GM18519 (cell line): ENCODE data around the gene SPON1.
A peak's percentile ranks its signal among the peaks of the same experiment; 100 is the strongest.
"Not testable (repeated sequence)": the region's sequence is repeated elsewhere in the genome, so short reads cannot be mapped to it uniquely, and the experiment has no call there.

Source experiments
- ATAC-seq: cut with Tn5 transposase; IDR thresholded peaks from one replicate; pipeline ENCODE4 v1.9.1; 2021; ENCODE audit warnings: mild to moderate bottlenecking, moderate library complexity; ENCODE audit not compliant: unreplicated experiment, low FRiP score

SPON1 gene

DNA sequence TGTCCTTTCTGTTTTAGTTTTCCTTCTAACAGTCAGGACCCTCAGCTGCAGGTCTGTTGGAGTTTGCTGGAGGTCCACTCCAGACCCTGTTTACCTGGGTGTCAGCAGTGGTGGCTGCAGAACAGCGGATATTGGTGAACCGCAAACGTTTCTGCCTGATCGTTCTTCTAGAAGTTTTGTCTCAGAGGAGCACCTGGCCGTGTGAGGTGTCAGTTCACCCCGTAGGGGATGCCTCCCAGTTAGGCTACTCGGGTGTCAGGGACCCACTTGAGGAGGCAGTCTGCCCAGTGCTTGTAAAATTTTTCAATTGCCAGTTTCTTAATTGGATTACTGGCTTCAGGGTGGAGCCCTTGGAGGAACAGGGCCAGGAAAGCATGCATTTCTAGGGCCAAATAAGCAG lies 211.2 kb downstream of the SPON1 start:
- ATAC-seq, result not testable (repeated sequence)

DNA sequence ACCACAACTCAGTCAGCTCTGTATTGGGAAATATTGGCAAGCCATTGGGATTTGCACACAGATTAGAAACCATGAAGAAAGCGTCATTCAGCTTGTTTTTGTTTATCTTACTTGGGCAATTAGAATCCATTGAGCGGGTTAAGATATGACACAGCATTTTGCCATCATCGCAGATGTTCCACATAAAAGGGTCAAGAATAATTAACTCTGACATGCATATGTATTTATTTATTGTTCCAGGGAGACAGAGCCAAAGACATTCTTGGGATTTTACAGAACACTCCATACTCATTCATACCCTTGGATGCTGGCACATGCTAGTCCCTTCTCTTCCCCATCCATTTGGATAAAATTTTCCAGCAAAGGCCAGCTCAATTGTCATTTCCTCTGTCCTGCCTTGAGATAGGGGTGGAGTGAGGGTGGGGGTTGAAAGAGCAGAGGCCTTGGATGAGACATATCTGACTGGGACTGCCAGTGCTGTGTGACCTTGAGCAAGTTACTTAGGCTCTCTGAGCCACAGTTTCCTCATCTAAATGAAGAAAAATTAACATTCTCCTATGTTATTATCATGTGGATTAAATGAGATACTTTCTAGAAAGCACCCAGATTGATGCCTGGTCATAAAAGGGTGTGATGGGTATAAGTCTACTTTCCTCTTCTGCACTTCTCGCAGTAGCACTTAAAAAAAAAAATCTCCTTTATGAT lies 216.7 kb downstream of the SPON1 start:
- ATAC-seq, result no peak

DNA sequence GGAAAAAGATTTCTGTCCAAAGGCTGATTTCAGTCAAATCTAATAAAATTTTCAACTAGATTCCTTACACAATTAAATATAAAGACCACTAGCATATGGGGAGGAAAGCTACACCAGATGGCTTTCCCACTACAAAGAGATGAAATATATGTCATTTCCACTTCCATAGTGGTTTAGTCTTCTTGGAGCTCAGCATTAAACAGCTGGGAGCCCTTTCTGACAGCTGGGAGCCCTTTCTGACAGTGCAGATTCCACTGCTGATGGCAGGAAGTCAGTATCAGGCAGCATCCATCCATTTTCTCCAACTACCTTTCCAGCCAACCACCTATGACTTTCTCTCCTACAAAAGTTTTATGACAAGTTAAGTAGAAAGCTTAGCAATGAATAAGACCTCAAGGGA lies 218.6 kb downstream of the SPON1 start:
- ATAC-seq, result no peak

DNA sequence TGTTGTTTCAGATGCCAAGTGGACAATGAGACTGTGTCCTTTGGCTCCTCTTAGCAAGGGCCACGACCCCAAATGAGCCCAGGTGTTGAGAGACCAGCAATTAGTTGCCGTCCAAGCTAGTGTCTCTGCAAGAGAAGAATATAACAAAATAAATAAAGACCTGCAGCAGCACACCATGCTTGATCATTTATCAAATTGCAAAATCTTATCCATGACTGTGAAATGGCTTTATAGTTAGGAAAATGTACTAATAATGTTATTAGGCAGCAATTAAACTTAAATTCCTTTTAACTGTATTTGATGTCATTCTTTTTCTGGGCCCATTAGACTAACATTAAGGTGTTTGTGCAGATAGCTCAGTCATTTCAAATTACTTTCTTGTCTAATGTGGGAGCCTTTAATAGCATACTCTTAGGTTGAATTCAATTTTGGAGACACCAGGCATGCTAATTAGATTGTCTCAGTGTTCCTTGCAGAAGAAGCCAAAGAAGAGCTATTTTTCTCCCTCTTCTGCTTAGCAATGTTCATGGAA lies 220.4 kb downstream of the SPON1 start:
- no peak for ATAC-seq

DNA sequence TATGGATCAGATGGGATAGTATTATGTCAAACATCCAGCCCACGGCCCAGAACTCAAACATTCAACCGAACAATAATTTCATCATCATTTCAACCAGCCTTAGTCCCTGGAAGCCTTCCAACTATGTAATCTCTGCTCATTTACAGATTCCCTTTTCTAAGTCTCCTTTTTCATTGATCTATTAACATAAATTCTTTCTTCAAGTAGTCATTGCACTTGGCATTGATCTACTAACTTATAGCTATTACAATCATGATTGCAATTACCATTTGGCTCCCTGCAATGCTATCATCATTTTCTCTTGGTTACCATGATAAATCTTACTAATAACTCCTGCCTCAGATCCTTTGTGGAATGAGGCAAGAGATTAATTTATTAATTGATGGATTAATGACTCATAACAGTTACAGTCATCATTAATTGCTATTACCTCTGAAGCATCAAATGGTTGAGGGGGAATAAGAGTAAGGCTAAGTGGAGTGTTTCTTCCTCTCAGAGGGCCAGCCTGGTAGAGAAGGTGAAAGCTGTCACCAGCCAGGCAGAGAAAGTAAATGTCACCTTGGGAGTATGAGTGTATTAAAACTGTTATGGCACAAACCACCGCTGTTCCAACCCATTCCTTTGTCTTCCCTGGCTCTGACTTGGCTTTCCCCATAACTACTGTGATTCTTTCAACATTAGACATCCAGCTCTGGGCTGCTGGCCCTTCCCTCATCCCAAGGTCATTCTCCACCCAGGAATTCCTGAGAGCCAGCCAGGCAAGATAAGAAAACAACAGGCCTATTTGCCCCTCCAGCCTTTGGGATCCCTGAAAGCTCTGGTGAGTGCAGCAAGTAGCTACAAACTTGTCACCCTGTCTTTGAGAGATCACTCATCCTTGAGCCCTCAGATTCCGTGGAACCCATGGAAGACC lies 221.8 kb downstream of the SPON1 start:
- ATAC-seq, result no peak

DNA sequence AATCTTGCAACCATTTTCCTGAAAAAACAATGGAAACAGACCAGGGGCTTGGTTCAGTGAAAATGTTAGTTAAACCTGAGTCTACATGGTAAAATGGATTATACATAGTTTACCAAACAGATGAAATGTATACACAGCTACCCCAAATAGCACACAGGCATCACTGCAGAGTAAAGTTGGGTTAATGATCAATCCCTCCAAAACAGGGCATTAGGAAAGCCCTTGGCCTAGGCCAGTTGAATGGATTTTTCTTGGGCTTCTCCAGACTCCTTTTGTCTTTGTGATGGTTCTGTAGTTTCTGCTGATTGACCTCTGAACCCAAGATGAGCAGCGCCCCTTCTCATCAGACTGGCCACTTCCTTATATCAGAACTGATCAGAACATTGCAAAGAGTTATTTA lies 222.9 kb downstream of the SPON1 start:
- no peak for ATAC-seq

DNA sequence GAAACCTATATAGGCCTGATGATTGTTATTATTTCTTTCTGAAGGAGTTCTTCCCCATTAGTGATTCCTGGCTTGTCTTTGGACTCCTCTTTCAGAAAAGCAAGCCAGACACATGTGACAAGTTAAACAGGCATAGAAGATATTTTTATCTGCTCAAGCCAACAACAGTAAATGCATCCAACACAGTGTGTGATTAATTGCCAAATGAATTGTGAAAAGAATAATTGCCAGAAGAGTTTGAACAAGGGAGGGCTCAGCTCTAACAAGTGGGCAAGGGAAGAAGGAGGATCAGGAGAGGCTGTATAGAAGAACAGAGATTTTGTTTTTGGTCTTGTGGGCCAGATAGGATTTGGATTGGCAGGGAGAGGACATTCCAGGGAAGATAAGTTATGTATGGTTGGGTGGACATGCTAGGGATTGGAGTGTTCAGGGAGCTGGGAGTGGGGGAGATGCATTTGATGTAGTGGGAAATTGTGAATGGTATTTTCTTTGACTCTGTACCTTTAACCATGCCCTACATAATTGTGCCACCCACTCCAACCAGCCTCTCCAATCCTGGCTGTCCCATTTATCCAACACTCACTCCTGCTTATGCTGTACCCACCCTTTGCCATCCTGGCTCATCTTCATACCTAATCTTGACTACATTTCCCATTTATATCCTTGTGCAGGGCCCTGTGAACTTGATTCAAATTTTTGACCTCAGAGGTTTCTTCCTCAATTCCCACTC lies 223.7 kb downstream of the SPON1 start:
- no peak for ATAC-seq

DNA sequence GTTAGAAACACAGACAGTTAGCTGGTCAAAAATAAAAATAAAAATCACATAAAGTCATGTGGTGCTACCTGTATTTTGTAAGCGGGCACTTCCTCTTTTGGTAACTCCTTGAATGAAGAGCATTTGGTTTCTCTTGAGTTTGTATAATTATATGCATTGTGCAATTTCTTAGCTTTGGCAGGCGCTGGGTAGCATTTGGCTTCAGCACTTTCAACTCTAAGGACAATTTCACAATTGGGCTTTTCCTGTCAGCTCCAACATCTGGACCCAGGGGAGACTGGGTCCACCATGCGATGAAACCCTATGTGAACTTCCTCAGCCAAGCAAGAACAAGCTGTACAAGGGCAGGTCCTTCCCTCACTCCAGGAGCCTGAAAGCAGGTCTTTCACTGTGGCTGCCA lies 227.4 kb downstream of the SPON1 start:
- ATAC-seq, result no peak

DNA sequence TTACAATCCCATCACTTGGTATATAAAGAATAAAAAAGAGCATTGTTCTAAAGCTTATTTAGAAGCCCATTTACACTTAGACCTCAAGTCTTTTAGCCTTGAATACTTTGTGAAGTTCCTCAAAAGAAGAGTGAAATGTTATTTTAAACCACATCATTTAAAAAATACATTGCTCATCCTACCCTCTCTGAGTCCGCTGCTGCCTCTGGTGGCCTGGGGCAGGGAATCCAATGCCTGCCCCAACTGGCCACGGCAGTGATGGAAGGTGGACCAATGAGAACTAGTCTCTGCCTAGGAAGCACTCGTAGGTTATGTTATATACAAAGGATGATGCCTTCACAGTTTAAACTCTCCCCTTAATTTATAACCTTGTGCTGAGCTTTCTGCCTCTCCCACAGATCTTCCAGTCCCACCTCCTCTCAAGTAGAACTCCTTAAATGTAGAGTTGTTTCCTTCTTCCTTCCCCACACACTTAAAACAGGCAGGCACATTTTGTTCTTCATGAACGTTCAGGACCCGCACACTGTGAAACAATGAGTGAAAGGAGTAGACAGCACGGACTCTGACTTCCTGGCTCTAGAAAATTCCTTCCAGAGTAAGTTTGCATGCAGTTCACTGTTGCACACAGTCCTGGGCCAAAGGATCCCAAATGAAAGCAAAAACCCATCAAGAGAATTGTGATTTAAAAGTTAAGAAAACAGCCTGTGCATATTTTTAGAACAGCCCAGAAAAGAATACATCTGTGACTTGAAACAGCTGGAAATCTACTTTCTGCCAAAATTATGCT lies 228.7 kb downstream of the SPON1 start:
- no peak for ATAC-seq

DNA sequence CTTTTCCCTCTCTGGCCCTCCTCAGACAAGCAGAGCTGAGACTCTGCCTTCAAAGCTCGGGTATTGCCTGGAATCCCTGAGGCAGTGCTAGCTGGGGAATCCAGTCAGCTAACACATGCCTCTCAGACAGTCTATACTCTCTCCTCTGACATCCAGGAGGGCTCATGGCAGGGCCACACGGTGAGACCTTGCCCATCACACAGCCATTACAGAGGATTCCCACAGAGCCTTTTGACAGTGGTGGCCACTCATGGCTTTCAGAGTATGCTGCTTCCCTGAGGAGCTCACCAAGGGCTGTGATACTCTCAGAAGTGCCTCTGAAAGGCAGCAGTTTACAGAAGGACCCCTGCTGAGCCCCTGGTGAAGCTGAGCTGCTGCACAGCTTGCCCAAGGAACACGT lies 231.1 kb downstream of the SPON1 start:
- ATAC-seq, result no peak

DNA sequence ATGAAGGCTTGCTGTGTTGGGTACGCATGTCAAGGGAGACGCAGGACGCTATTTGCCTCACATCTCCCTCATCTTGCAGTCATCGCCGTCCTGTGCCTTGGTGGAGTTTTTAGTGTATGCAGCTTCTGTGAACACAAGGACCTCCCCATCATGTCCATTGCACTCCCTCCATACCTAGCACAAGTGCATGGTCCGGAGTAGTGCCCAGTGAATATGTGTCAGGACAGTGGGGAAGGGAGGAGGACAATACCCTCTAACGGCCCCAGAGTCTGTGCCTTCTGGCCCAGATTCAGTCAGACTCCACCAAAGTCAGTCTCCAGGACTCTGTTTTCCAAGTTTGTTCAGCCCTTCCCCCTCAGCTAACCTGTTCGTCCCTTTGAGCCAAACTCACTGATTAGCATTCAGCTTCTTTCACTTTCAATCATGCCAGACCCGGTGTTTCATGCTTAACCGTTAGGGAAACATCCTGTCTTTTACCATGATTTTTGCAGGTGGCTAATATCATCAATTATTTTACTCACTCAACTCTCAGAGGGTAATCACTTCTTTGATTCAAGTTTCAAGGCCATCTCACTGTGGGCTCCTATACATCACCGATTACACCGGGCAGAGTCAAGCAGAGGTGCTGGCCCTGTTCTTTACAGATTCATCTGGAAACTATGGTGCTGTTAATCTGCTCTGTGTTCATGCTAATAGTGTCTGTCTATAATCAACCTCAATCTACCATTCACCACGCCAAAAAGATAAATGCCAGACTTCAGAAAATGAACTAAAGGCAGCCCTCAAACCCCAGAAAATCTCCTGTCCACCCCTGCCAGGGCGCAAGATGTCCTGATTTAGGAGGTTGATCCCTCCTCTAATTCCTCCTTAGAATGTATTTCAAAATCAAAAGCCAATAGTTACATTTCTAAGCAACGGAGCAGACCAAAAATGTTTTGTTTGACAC lies 240.0 kb downstream of the SPON1 start:
- peak; percentile 69 for ATAC-seq

DNA sequence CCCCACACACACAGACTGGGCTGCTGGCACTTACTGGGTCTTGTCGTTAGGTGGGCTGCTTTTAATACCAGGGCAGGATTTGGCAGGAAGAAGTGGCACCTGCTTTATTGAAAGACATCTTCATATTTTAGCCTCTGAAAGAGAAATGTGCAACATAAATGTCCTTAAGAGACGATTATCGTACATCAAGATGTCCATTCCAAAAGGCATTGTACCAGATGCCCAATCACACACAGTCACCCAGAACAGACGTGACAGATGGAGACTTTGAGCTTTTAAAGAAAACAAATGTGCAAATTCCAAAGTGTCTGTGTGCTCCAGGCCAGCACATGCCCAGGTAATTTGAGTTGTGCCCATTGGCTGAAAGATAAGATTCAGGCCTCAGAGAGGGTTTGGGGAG lies 240.8 kb downstream of the SPON1 start:
- ATAC-seq, result no peak

DNA sequence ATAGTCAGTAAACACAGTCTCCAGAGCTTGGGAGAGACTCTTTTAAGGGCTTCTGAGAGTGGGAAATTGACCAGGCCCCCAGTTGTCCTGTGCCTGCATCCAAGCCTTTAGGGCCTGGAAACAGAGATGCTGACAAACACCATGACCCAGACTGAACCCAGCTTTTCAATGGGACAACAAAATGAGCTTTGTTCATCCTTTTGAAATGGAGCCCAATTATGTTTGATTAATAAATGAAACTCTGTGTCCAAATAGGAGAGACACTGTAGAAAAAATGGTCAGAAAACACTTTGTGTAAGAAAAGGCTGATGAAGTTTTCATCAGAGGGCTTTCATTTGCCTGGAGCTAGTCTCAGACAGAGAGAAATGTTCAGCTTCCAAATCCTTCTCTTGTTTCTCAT lies 250.5 kb downstream of the SPON1 start:
- no peak for ATAC-seq

DNA sequence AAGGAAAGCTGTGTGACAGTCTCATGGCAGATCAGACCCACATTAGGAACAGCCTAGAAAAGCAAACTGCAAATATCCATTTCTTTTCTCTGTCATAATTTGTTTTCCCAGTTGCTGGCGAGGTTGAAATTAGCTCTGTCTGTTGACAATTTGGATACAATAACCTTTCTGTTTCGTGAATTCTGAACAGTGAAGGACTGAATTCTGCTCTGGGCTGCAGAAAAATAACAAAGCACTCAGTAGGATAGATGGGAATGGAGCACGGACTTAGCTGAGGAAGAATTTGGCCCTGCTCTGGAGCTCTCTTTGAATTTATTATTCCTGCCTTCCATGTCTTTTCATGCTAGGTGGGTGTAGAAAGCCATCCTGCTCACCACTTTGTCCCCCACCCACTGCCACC lies 256.2 kb downstream of the SPON1 start:
- no peak for ATAC-seq

DNA sequence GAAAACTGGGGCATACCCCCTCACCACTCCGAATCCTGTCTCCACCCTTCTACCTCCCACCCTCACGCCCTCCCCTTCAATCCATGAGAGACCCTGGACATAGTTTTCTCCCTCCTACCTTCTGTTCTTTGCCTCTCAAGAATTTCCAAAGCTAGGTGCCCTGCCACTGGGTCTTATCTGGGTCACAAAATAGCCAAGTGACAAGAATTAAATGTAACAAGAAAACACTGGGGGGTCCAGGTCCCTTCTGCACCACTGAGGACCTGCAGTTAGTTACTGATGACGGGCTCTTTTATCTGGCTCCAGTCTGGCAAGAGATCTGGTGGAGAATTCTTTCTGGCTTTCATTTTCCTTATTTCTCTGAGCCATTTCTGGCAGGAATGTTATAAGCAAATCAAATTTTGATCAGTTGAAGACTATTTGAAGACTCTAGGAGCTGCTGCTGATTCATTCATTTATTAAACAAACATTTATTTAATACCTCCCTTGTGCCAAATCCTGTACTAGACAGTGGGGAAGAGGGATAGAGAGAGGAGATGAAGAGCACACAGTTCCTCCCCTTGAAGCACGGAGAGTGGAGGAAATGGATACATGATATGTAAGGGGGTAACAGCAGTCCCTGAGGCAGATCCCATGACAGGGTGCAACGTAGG lies 261.2 kb downstream of the SPON1 start:
- ATAC-seq, result no peak

DNA sequence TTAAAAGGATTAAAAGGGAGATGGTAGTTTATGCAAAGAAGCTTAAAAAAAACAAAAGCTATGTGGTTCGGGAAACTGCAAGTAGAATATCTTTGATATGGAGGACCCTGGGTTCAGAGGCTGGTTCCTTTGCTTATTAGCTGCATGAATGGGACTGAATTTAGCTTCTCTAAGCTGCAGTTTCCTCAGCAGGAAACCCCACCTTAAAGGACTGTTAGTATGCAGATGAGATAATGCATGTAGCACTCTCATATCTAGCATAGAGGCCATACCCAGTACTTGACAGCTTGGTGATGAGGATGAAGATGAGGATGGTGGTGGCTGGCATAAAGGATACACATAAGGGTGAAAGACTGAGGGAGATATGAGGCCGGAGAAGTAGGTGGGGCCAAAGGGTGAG lies 261.9 kb downstream of the SPON1 start:
- ATAC-seq, result no peak

DNA sequence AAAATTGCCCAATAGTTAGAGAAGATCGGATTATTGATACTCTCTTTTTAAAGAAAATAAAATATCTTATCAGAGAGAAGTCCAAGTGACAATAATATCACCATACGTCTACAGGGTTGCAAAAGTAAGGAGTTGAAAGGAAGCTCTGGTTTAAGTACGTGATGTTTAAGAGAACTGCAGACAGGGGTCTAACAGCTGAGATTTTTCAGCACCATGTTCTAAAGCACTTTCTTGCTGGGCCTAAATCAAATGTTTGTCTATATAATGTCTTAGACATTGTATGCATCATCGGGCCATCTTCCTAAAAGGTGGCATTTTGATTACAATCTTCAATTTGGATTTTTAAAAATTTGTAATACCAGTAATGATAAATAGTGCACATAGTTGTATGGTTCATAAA lies 263.1 kb downstream of the SPON1 start:
- no peak for ATAC-seq

DNA sequence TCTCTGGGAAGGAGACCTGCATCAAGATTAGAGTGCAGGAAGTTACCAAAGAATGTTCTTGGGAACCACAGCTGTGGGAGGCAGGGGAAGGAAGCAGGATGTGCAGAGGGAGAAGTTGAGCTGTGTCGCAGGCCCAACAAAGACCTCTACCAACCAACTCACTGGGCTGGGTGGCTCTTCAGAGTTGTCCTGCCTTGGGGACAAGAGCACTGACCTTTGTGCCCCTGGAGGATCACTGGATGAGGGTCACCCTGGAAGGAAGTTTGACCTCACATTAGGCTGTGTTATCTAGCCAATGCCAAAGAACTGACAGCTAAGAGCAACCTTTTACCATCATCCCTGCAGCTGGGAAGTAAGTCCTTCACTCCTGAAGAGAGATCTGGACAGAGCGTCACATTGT lies 265.8 kb downstream of the SPON1 start:
- no peak for ATAC-seq

DNA sequence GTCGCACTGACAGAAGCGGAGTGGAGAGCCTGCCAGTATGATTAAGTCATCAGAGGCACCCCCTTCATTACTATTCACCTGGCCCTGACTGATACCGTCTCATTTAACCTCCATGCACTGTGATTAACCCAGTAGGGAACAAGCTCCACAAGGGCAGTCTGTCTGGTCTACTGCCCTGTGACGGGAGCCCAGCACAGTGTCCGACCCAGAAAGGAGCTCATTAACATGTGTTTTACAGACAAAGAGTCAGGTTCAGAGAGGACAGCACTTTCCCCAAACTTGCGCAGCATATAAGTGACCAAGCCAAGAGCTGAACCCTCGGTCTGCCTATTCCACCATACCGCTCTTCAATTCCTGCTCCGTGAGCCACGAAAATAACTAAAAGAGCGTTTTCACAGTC lies 266.9 kb downstream of the SPON1 start:
- no peak for ATAC-seq
